ENCODE data around the gene AGPAT3.
"Not testable (repeated sequence)": the region's sequence is repeated elsewhere in the genome, so short reads cannot be mapped to it uniquely, and the experiment has no call there.

The AGPAT3 gene

GRCh38 chr21:43864962-43865539 is at the start of gene AGPAT3:
Gene AGPAT3, plus strand, starts transcription at chr21:43865223. Its CDS starts 94,459 bp downstream, at chr21:43959682.
- no peak for DNase-seq (ENCODE audit: low read depth in 2 of 3, low spot score in 2 of 3)

GRCh38 chr21:43815991-43816390 is 49.0 kb upstream of the AGPAT3 start:
- no peak for DNase-seq (ENCODE audit: low read depth in 2 of 3, low spot score in 2 of 3)

- no peak for DNase-seq (ENCODE audit: low read depth in 2 of 3, low spot score in 2 of 3)
These were observed 48.4 kb upstream of the AGPAT3 start for GRCh38 chr21:43816611-43817071.

- no peak for DNase-seq (ENCODE audit: low read depth in 2 of 3, low spot score in 2 of 3)
These were observed 47.6 kb upstream of the AGPAT3 start for GRCh38 chr21:43817157-43818086.

- DNase-seq (ENCODE audit: low read depth in 2 of 3, low spot score in 2 of 3) = no peak
These were observed 46.3 kb upstream of the AGPAT3 start for GRCh38 chr21:43818685-43819084.

GRCh38 chr21:43819511-43820405 is 45.3 kb upstream of the AGPAT3 start:
- DNase-seq (ENCODE audit: low read depth in 2 of 3, low spot score in 2 of 3) = no peak

- DNase-seq (ENCODE audit: low read depth in 2 of 3, low spot score in 2 of 3) = no peak
These were observed 44.6 kb upstream of the AGPAT3 start for GRCh38 chr21:43820466-43820865.

- DNase-seq (ENCODE audit: low read depth in 2 of 3, low spot score in 2 of 3) = not testable (repeated sequence)
These were observed 42.9 kb upstream of the AGPAT3 start for GRCh38 chr21:43822166-43822565.

GRCh38 chr21:43822741-43823140 is 42.3 kb upstream of the AGPAT3 start:
- DNase-seq (ENCODE audit: low read depth in 2 of 3, low spot score in 2 of 3) = not testable (repeated sequence)

- DNase-seq (ENCODE audit: low read depth in 2 of 3, low spot score in 2 of 3) = no peak
These were observed 40.4 kb upstream of the AGPAT3 start for GRCh38 chr21:43824333-43825241.

- no peak for DNase-seq (ENCODE audit: low read depth in 2 of 3, low spot score in 2 of 3)
These were observed 39.6 kb upstream of the AGPAT3 start for GRCh38 chr21:43825242-43825935.

GRCh38 chr21:43825936-43826622 is 38.9 kb upstream of the AGPAT3 start:
- no peak for DNase-seq (ENCODE audit: low read depth in 2 of 3, low spot score in 2 of 3)

- no peak for DNase-seq (ENCODE audit: low read depth in 2 of 3, low spot score in 2 of 3)
These were observed 38.4 kb upstream of the AGPAT3 start for GRCh38 chr21:43826623-43826974.

- no peak for DNase-seq (ENCODE audit: low read depth in 2 of 3, low spot score in 2 of 3)
These were observed 37.9 kb upstream of the AGPAT3 start for GRCh38 chr21:43827015-43827611.

GRCh38 chr21:43829161-43829560 is 35.9 kb upstream of the AGPAT3 start:
- no peak for DNase-seq (ENCODE audit: low read depth in 2 of 3, low spot score in 2 of 3)

GRCh38 chr21:43829575-43830119 is 35.4 kb upstream of the AGPAT3 start:
- no peak for DNase-seq (ENCODE audit: low read depth in 2 of 3, low spot score in 2 of 3)

GRCh38 chr21:43832158-43832550 is 32.9 kb upstream of the AGPAT3 start:
- no peak for DNase-seq (ENCODE audit: low read depth in 2 of 3, low spot score in 2 of 3)

GRCh38 chr21:43832648-43833047 is 32.4 kb upstream of the AGPAT3 start:
- no peak for DNase-seq (ENCODE audit: low read depth in 2 of 3, low spot score in 2 of 3)
